GM10248 (cell line): ENCODE data around the gene SELENOW.
"Not testable (repeated sequence)": the region's sequence is repeated elsewhere in the genome, so short reads cannot be mapped to it uniquely, and the experiment has no call there.

Experiments
- CTCF ChIA-PET: fragments of 300-600 bp; sonication (Branson Sonifier 250); formaldehyde crosslinking; extraction: SDS; loops from one replicate; lab custom pipeline; 2021; ENCODE audit warnings: antibody characterized with exemption; lab: Yijun Ruan, JAX
- POLR2A ChIA-PET: fragments of 350-650 bp; sonication (Branson Sonifier 250); formaldehyde crosslinking; extraction: SDS; loops from one replicate; lab custom pipeline; 2020; ENCODE audit warnings: antibody characterized with exemption; lab: Yijun Ruan, JAX
- DNase-seq: peaks from one replicate; pipeline ENCODE4 v3.0.0; 2012; ENCODE audit errors: extremely low spot score
- CTCF ChIP-seq: IDR thresholded peaks from 2 replicates; pipeline ENCODE4 v1.5.1; 2012; ENCODE audit warnings: mild to moderate bottlenecking, low read depth; ENCODE audit errors: extremely low read depth, missing control alignments, control extremely low read depth

The SELENOW gene

GRCh38 chr19:47767349-47767748 is 11.2 kb upstream of the SELENOW start:
- no peak for DNase-seq
- TF ChIP-seq CTCF: no peak
- CTCF ChIA-PET: interaction anchor here (1.8 to 7.4 kb wide), 4 partner anchors 8 to 22 kb away, joined by 5 to 81 read pairs (median 6); no protein-coding TSS in a partner anchor
- POLR2A ChIA-PET: no interaction called here

GRCh38 chr19:47768604-47769003 is 9.9 kb upstream of the SELENOW start:
- no peak for DNase-seq
- CTCF ChIA-PET: interaction anchor here (1.8 to 2.0 kb wide), 3 partner anchors 7 to 14 kb away, joined by 5 to 6 read pairs (median 6); no protein-coding TSS in a partner anchor
- POLR2A ChIA-PET: no interaction called here
- no peak for TF ChIP-seq CTCF

GRCh38 chr19:47769534-47769933 is 9.0 kb upstream of the SELENOW start:
- ChIA-PET POLR2A (no interaction called here), CTCF (no interaction called here)
- DNase-seq: no peak
- no peak for TF ChIP-seq CTCF

GRCh38 chr19:47771291-47771690 is 7.2 kb upstream of the SELENOW start:
- DNase-seq, CTCF ChIA-PET, POLR2A ChIA-PET: not testable (repeated sequence)

- DNase-seq: no peak
- POLR2A ChIA-PET: interaction anchor here (0.7 kb wide), 1 partner anchor 1038 kb away, joined by 4 read pairs; no protein-coding TSS in a partner anchor
- CTCF ChIA-PET: interaction anchor here (1.5 to 3.5 kb wide), 4 partner anchors 9 to 61 kb away, joined by 3 to 14 read pairs (median 4); no protein-coding TSS in a partner anchor
- TF ChIP-seq CTCF: no peak
Measured at GRCh38 chr19:47776568-47776967, 1.9 kb upstream of the SELENOW start.

GRCh38 chr19:47777245-47778048 is 1.1 kb upstream of the SELENOW start:
- DNase-seq: not testable (repeated sequence)
- POLR2A ChIA-PET: interaction anchor here (0.7 kb wide), 1 partner anchor 1039 kb away, joined by 4 read pairs; no protein-coding TSS in a partner anchor

GRCh38 chr19:47778954-47779351 is 450 bp downstream of the SELENOW start:
- ChIA-PET CTCF (no interaction called here), POLR2A (no interaction called here)
- TF ChIP-seq CTCF: no peak
- DNase-seq: no peak

More at GRCh38 chr19:47777245-47778048, 1.1 kb upstream of the SELENOW start:
- CTCF ChIA-PET: interaction anchor here (0.6 to 3.5 kb wide), 4 partner anchors 9 to 62 kb away, joined by 3 to 14 read pairs (median 3); no protein-coding TSS in a partner anchor
